Suppressor macrophage (primary cell): ENCODE data around the gene DGKI.

Source experiments
- DNase-seq, 4 experiments: peaks; one replicate each; pipeline ENCODE4 v3.0.0-alpha.2; 2020 to 2022

Gene DGKI

DNA sequence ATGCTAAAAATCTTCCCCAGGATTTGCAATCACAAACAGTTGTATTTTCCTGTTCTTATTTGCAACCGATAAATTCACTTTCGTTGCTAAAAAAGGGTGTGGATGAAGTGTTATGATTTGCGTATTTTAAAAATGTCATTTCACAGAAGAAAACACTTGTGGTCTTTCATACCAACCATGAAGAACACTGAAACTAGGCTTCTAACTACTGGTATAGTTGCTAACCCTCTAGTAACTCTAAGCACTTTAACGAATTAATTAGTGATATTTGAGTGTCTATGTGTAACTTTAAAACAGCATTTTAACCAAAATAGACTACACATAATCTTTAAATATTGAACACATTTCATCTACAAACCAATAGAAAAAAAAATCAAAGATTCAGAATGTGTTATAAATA lies 315.1 kb downstream of the DGKI start:
- no peak for DNase-seq

DNA sequence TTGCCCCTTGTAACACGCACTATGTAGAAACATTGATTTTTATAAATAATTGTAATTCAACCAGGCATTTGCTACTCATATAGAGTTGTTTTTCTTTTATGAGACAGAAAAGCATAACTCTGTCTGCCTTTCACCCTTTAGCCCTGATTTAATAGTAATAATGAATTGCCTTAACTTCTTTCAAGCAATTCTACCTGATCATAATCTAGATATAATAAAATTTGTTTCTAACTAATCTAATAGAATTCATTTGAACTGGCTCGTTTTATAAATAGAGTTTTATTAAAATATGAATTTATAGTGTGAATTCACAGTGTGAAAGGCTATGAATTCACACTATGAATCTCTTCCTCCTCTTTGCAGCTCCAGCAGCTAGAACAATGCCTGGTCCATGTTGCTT lies 319.1 kb downstream of the DGKI start:
- DNase-seq: no peak

DNA sequence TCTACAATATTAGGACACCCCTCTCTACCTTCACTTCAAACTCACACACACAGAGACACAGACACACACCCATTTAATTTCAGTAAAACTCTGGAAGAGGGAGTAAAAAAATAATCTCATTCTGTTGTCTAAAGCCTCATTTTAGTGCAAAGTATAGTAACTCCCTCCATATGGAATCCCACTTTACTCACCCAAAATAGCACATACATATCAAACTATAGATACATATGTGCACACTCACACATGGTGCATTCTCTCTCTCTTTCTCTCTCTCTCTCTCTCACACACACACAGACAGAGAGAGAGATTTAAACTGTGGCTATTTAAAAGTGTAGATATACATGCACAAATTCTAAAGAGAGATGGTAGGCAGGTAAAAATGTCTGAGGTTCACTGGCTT lies 323.6 kb downstream of the DGKI start:
- no peak for DNase-seq

DNA sequence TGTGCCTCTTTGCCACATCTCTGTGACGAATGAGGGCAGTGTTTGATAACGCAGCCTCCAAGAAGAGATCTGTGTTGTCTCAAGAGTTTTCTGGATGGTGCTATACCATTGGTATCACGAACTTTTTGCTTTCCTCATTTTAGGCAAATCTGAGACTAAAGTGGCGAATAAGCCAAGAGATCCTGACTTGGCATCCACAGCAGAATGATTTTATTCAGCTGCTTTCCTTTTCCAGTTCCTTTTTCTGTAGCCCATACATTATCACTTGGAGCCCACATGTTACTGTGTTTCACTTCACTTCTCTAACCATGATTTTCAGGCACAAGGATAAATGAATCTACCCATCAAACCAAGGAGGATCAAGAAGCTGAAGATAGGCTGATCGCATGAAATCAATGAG lies 325.3 kb downstream of the DGKI start:
- DNase-seq: no peak

DNA sequence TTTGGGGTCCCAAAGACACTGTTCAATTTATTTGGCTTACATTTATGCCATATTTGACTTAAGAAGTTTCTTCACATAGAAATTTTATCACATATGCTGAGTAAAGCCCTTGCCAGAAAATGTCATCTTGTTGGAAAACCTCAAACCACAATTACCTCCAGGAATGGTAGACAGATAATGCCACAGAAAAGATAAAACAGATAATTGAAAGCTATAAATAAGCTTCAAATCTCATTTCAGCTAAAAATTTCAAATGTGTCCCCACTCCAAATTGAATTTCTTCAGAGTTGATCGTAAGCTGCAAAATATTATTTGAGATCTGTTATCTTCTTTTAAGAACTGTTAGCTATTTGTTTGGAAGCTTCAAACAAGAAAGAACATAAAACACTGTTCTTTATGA lies 326.8 kb downstream of the DGKI start:
- DNase-seq: no peak

DNA sequence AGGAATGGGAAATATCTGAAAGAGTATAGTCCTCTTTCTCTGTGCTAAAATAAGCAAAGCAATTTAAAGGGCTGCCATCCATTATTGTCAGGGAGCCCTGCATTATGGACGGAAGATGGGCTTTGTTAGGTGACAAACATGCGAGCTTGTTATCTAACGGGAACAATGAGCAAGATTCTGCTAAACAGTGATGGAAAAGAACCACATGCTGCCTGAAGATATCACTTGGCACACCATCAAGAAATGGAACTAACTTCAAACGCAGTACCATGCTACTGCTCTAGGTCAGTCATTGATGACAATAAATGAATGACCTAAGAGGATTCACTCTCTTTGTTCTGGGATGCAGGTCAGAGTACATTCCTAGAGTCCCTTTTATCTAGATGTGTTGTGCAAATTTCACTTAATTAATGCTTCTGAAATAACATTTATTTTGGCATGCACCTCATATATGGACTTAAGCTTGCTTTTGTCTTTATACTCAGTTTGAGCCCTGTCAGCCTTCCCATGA lies 327.5 kb downstream of the DGKI start:
- DNase-seq: no peak

DNA sequence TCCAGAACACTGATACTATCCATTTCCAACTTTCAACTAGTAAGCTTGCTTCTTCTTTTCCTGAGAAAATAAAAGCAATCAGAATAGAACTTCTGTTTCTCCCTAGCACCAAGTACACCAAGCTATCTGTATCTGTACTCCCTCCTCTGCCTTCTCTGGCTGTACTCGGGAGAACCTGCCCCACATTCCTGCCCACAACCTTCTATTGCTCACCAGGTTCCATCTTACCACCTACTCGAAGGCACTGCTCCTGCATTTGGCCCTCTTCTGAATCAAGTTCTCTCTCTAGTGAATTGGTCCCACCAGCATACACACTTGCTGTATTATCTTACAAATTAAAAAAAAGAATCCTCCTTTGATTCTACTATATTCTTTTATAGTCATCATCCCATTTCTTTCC lies 333.7 kb downstream of the DGKI start:
- DNase-seq: no peak

DNA sequence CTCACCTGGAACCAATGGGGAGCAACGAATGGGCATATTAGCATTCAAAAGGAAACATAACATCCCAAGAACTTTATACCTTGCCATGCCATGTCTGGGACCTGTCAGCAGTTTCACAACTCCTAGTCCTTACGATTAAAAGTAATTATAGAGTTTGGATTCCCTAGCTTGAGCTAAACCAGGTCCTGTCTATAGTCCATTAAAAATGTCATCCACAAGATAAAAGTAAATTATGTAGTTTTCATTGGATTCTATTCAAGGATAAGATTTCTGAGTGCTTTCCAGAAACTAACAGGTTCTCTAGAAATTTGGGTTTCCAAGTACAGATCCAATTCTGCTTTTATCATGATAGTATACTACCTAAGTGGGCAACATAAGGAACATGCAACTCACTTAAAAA lies 339.7 kb downstream of the DGKI start:
- no peak for DNase-seq

DNA sequence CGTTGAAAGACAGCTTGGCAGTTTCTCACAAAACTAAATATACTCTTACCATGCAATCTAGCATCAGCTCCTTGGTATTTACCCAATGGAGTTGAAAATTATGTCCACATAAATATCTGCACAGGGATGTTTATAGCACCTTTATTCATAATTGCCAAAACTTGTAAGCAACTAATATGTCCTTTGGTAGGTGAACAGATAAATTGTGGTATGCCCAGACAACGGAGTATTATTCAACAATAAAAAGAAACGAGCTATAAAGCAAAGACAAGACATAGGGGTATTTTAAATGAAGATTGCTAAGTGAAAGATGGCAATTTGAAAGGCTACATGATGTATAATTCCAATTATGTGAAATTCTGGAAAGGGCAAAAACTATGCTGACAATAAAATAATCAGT lies 340.7 kb downstream of the DGKI start:
- no peak for DNase-seq

DNA sequence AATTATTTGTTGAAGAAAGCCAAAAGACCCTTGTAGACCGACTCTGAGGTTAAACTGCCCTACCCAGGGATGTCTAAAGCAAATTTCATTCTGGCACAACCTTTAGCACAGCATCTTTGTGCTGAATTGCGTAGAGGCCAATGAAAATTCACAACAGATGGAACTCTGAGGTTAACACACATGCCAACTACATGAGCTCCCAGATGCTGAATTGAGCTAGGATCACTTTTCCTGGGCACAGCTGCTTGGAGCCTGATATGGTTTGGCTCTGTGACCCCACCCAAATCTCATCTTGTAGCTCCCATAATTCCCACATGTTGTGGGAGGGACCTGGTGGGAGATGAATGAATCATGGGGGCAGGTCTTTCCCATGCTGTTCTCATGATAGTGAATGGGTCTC lies 345.2 kb downstream of the DGKI start:
- no peak for DNase-seq

DNA sequence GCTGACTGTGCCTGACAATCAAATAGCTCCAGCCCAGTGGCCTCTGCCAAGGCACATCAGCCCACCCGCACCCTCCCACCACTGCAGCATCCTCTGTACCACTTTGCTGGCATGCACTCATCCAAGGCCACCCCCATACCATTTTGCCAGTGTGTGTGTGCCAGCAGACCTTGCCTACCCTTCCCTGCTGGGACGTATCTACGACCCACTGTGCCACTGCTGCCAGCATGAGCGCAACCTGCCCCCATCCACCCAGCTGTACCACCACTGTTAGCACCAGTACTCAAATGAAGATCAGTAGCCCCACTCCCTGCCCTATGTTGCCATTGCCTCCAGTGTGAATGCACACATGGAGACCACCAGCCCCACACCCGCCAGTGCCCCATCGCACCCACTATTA lies 353.9 kb downstream of the DGKI start:
- DNase-seq: no peak

DNA sequence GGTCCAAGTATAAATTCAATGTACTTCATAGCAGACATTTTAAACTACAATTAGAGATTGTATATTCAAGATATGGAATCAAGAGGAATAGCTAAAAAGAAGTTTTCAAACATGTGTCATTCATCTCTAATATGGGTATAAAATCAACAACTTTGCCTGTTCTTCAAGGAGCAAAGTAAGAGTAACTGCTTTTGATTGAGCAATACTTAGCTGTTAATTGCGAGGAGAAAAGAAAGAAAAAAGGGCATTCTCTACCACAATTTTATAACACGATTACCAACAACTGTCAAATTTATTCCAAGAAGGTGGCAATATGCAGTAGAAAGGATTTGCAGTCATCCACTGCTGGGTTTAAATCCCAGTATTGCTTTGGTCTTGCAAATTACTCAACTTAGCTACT lies 356.9 kb downstream of the DGKI start:
- DNase-seq: no peak

DNA sequence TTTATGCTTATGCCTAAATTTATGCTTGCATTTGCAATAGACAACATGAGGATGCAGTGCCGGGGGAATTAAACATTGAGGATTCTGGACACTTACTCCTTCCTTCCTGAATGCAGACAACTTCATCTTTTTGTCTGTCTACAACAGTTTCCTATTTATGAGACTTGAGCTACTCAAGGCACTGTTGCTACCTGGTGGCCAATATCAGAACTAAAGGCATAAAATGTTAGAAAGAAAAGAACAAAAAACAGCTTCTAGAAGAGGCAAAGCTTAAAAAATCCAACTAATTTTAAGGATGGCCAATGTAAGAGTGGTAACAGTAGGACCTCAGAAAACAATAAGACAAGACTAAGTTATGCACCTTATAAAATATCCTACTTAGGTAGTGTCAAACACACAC lies 358.7 kb downstream of the DGKI start:
- DNase-seq: no peak

DNA sequence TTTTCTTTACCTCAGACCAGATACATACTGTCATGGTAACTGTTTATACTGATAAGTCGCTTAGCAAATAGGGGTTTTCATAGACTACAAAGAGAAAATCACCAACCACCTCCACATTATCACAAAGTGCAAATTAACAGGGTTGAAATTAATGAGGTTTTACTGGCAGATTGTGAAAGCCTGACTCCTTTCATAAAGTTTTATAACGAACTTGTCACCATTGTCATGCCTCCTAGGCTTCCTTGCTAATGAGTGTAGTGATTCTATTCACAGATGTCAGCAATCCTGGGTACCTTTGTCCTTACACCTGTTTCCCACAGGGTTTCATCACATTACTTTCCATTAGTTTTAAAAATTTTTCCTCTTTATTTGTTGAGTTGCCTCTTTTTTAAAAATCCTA lies 361.0 kb downstream of the DGKI start:
- DNase-seq: no peak

DNA sequence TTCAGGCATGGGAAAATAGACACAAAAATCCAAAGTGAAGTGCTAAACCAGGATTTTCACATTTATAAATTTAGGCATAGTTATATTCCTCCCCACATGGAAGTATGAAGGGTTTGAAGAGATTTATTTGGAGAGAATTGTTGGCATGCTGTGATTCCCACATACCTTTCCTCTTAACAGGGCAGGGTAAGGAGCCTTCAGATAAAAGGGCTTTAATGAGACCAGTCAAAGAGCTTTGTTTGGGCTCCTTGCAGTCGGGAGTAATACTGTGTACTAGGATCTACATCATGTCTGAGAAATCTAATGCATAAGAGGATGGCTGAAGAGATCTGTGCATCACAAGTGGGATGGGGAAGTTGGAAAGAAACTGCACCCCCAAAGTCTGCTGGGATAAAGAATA lies 362.4 kb downstream of the DGKI start:
- DNase-seq: no peak

DNA sequence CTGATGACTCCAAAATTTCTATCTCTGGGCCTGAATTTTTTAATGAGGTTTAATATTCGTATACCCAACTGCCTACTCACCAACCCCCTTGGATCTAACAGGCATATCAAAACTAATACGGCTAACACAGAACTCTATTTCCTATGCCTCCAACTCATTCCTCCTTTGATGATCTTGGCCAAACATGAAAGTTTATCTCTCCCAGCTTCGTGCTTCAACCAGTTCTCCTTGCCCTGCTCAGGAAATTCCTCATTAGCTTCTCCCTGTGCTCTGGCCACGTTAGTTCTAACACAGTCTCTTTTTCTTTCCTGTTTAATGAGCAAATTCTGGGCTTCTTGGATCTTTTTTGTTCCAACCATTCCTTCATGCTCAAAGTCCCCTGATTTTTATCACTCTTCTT lies 364.3 kb downstream of the DGKI start:
- no peak for DNase-seq

DNA sequence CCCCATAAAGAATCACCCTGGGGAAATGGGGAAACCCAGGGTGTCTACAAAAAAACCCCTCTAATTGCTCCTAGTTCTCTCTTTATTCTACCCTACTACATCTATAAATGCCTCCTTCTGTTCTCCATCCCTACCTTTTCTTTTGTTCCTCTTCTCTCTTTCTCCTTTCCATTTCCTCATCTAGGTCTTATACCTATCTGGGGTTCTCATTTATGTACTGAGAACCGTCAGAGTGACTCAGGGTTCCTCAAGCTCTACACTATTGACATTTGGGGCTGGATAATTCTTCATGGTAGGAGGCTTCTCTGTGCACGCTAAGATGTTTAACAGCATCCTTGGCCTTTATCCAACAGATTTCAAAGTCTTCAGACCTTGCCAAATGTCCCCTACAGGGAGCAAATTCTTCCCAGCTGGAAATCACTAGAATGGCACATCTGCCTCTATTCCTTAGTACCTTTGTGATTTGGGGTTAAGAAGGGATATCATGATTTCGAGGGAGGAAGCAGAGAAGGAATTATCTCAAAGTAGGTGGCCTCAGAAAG lies 365.9 kb downstream of the DGKI start:
- no peak for DNase-seq

DNA sequence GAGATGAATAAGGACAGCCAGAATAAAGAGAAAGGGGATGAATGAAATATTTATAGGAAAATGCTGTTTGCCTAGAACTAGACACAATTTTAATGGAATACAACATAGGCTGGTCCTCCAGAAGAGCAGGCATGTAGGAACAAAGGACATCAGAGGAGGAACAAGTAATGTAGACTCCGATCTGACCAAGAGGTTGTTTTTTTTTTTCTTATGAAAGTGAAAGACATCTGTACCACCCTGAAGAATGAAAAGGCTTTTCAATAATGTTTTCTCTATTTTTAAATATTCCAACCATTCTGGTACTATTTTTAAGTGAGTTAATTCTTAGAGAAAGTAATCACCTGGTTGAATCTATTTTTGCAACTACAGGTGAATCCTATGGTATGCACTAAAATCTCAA lies 366.4 kb downstream of the DGKI start:
- no peak for DNase-seq

DNA sequence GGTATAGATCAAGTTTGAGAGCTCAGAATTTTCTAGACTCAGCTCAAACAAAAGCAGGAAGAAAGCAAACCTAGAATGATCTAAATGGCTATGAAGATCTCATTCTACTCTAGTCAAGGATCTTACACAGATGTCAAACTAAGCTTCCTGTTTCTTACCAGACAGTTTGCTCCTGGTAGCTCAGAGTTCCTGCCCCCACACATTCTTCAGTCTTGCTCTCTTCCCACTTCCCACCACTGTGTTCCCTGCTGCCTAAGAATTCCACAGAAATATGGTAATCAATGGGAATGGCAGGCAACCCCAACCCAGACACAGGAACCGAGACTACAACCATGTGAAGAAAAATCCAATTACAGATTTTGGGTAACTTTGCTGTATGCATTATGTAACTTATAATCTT lies 369.8 kb downstream of the DGKI start:
- no peak for DNase-seq

DNA sequence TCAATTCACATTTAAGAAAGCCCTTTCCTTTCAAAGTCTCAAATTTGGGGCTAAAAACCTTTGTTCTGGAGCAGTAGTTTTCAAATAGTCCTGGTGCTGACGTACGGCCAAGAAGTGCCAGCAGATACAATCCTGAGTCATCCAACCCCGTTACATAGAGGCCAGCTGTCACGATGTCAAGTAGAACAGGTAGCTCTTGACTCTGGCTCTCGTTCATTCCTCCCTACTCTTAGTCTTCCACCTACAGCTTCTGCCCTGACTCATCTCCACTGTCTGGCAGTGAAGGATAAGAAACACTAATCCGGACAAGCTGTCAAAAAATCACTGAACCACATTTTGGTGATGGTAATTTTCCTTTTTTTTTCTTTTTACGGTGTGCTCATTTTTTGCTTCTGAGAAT lies 370.8 kb downstream of the DGKI start:
- DNase-seq: no peak

DNA sequence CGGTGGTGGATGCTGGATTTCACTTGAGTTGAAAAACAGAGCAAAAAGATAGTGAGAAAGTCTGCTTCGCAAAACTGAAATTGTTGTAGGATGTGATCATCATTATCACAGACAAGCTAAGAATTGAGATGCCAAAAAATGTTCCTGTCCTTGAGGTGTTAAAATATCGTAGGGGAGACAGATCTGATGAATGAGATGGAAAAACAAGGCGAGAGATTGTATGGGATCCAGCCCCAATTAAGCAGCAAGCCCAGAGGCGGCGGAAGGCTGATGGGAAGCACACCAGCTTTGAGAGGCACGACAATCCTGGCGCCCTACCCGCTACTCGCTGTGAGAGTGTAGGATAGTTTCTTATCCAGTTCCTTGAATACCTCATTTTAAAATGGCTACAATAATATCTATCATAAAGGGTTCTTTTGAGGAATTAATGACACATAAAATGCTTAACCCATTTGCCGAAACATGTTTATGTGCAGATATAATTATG lies 372.2 kb downstream of the DGKI start:
- DNase-seq: no peak

DNA sequence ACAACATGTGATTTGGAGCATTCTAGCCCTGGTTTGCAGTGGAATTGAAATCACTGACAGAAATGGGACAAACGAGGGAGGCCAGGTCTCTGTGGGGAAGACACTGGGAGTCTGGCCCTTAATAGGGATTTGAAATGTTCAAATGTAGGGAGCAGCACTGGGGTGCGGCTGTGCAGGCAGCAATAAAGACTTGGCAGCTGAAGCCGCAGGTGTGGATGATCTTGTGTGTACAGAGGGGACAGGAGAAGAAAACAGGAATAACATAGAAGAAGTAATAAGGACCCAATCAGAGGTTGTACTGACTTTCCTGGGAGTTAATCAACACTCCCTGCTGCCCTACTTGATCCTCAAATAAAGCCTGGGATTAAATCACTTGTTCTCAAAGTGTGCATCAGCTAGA lies 375.6 kb downstream of the DGKI start:
- no peak for DNase-seq

DNA sequence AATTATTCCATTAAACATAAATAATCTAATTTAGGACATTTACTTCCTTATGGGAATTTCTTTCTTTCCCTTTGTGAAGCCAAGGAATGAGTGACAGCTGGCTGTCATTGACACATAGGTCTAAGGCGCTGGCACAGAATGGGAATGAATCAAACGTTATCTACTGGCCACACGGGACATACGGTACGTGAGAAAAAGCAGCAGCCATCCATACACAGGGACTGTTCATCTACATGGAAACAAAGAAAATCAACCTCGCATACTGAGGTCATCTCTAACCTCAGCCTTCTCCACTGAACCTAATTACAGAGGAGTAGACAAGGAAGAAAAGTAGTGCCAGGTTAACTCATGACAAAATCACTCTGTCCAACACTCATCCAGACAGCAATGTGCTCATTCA lies 376.9 kb downstream of the DGKI start:
- DNase-seq: no peak

DNA sequence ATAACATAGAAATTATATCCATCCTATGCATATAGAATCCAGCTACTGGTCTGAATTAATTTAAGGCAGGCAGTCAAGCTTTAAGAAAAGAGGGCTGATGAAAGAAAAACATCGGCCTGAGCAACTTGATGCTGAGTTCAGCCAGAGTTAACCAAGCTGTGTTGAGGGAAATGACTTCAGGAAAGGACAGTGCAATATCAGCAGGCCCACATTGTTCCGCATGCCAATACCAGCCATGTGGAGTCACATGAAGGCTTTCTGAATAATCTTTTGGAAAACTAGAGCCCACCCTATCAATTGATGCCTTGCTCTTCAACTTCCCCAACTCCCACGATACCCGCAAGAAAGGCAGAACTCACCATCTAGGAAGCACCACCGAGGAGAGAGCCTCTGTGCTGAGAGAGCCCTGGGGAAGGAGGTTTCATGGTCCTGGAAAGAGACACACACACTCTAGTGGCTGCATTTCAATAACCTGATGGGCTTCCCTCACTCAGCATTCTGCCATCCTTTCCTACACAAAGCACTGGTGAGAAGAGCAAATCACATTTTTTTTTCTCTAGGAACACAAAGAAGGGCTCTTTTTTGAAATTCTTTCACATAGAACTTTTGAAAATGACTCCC lies 377.5 kb downstream of the DGKI start:
- DNase-seq: no peak

DNA sequence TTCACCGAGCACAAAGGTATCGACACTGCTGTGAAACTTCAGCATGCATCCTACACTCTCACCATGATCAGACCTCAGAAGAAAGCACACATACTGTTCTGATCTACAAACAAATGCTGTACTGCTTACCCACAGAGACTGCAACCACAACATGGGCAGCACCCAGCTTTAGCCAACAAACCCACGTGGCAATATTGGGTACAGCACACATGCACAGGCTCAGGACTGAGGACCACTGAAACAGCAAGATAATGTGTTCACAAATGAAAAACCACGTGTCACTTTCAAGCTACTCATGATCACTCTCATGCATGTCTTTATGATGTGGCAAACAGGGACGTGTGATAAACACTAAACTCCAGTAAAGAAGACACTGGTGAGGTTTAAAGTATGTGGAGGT lies 383.9 kb downstream of the DGKI start:
- DNase-seq: no peak
